WTC11 (cell line): ENCODE measurements around the gene MYO15B.
"Not testable (repeated sequence)": the region's sequence is repeated elsewhere in the genome, so short reads cannot be mapped to it uniquely, and the experiment has no call there.

Experiments used
- ATF1 ChIP-seq: sonication (generic); formaldehyde crosslinking; IDR thresholded peaks from 2 replicates; pipeline ENCODE4 v1.8.1; 2023; ENCODE audit warnings: mild to moderate bottlenecking, moderate library complexity, missing genetic modification reagents
- CBFB ChIP-seq: sonication (generic); formaldehyde crosslinking; IDR thresholded peaks from 2 replicates; pipeline ENCODE4 v1.8.1; 2022; ENCODE audit warnings: mild to moderate bottlenecking, low read depth, missing genetic modification reagents
- CTCF ChIP-seq: fragments of 200-600 bp; IDR thresholded peaks from 2 replicates; pipeline ENCODE4 v1.8.0; 2022; ENCODE audit warnings: antibody characterized with exemption
- FOXP1 ChIP-seq: sonication (generic); formaldehyde crosslinking; IDR thresholded peaks from 2 replicates; pipeline ENCODE4 v1.8.0; 2022; ENCODE audit warnings: missing genetic modification reagents, mild to moderate bottlenecking, moderate library complexity, borderline replicate concordance
- NFE2L1 ChIP-seq: sonication (generic); formaldehyde crosslinking; IDR thresholded peaks from 2 replicates; pipeline ENCODE4 v1.8.1; 2023; ENCODE audit warnings: missing genetic modification reagents
- NFYB ChIP-seq: sonication (generic); formaldehyde crosslinking; conservative IDR thresholded peaks from 2 replicates; pipeline ENCODE4 v1.8.0; 2022; ENCODE audit warnings: low read depth, missing genetic modification reagents
- NR2C2 ChIP-seq: sonication (generic); formaldehyde crosslinking; IDR thresholded peaks from 2 replicates; pipeline ENCODE4 v1.8.0; 2022; ENCODE audit warnings: mild to moderate bottlenecking, missing genetic modification reagents
- PRRX2 ChIP-seq: fragments of 250-450 bp; sonication (Bioruptor Pico); IDR thresholded peaks from 2 replicates; pipeline ENCODE4 v1.8.0; 2021; ENCODE audit warnings: mild to moderate bottlenecking
- SMAD4 ChIP-seq: sonication (generic); formaldehyde crosslinking; IDR thresholded peaks from 2 replicates; pipeline ENCODE4 v1.8.0; 2022; ENCODE audit warnings: mild to moderate bottlenecking, missing genetic modification reagents
- TF ChIP-seq, protein P1 (sequence below): sonication (generic); formaldehyde crosslinking; IDR thresholded peaks from 2 replicates; pipeline ENCODE4 v1.8.0; 2022; ENCODE audit warnings: mild to moderate bottlenecking, missing genetic modification reagents
- TF ChIP-seq, protein P2 (sequence below): sonication (generic); formaldehyde crosslinking; IDR thresholded peaks from 2 replicates; pipeline ENCODE4 v1.8.0; 2022; ENCODE audit warnings: mild to moderate bottlenecking, missing genetic modification reagents

- TF ChIP-seq CTCF; NR2C2 (CRISPR knock-in tag); CBFB; NFE2L1 (CRISPR knock-in tag); SMAD4 (CRISPR knock-in tag); ATF1 (CRISPR knock-in tag); NFYB (CRISPR knock-in tag); PRRX2 (CRISPR knock-in tag); FOXP1: not testable (repeated sequence)
- TF ChIP-seq, protein P1, sequence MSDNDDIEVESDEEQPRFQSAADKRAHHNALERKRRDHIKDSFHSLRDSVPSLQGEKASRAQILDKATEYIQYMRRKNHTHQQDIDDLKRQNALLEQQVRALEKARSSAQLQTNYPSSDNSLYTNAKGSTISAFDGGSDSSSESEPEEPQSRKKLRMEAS (CRISPR knock-in tag): not testable (repeated sequence)
- TF ChIP-seq, protein P2, sequence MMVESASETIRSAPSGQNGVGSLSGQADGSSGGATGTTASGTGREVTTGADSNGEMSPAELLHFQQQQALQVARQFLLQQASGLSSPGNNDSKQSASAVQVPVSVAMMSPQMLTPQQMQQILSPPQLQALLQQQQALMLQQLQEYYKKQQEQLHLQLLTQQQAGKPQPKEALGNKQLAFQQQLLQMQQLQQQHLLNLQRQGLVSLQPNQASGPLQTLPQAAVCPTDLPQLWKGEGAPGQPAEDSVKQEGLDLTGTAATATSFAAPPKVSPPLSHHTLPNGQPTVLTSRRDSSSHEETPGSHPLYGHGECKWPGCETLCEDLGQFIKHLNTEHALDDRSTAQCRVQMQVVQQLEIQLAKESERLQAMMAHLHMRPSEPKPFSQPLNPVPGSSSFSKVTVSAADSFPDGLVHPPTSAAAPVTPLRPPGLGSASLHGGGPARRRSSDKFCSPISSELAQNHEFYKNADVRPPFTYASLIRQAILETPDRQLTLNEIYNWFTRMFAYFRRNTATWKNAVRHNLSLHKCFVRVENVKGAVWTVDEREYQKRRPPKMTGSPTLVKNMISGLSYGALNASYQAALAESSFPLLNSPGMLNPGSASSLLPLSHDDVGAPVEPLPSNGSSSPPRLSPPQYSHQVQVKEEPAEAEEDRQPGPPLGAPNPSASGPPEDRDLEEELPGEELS (CRISPR knock-in tag): not testable (repeated sequence)
These were observed 5.8 kb downstream of the MYO15B start for GRCh38 chr17:75593430-75593829.
